ENCODE results near the gene CMSS1.

DNA sequence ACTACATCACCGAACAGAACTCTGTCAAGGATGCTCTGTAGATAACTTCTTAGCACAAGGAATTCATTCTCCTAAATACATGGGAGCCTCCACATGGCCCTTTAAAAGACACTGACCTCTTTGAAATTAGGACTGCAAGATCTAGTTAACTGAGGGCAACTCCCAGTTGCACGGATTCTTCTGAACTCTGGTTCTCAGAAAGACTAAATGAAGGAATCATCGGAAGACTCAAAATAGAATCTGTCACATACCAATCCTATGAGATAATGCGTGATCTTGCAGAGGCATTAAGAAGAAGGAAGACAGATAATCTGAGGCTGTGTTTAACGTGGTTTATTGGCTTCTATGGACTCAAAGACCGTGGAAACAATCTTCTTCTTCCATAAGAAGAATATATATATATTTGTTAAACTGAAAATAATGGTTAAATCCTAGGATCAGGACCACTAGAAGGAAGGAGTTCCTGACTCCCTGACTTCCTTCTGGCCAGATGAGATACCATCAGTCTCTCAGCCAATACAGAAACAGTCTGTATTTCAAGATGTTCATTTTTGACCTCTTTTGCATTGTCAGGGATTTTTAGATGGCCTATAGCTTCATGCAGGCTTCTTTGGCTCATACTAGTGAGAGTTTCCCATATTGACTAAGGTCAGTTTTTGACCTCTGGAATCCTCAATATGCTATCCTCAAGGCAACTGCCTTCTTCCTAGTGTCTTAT is 409.2 kb downstream of the CMSS1 start:
- no peak for TF ChIP-seq EP300 (conservative IDR thresholded peaks at IDR 0.05; ENCODE audit: poor library complexity, severe bottlenecking)
- TF ChIP-seq POLR2AphosphoS5 (IDR thresholded peaks at IDR 0.05) = no peak
- TF ChIP-seq EZH2 (IDR thresholded peaks at IDR 0.05; ENCODE audit: borderline replicate concordance, insufficient read depth, low read length, poor library complexity, severe bottlenecking) = no peak
- TF ChIP-seq, protein P1, sequence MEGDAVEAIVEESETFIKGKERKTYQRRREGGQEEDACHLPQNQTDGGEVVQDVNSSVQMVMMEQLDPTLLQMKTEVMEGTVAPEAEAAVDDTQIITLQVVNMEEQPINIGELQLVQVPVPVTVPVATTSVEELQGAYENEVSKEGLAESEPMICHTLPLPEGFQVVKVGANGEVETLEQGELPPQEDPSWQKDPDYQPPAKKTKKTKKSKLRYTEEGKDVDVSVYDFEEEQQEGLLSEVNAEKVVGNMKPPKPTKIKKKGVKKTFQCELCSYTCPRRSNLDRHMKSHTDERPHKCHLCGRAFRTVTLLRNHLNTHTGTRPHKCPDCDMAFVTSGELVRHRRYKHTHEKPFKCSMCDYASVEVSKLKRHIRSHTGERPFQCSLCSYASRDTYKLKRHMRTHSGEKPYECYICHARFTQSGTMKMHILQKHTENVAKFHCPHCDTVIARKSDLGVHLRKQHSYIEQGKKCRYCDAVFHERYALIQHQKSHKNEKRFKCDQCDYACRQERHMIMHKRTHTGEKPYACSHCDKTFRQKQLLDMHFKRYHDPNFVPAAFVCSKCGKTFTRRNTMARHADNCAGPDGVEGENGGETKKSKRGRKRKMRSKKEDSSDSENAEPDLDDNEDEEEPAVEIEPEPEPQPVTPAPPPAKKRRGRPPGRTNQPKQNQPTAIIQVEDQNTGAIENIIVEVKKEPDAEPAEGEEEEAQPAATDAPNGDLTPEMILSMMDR (IDR thresholded peaks at IDR 0.05; ENCODE audit: poor library complexity, severe bottlenecking) = no peak
- TF ChIP-seq, protein P2, sequence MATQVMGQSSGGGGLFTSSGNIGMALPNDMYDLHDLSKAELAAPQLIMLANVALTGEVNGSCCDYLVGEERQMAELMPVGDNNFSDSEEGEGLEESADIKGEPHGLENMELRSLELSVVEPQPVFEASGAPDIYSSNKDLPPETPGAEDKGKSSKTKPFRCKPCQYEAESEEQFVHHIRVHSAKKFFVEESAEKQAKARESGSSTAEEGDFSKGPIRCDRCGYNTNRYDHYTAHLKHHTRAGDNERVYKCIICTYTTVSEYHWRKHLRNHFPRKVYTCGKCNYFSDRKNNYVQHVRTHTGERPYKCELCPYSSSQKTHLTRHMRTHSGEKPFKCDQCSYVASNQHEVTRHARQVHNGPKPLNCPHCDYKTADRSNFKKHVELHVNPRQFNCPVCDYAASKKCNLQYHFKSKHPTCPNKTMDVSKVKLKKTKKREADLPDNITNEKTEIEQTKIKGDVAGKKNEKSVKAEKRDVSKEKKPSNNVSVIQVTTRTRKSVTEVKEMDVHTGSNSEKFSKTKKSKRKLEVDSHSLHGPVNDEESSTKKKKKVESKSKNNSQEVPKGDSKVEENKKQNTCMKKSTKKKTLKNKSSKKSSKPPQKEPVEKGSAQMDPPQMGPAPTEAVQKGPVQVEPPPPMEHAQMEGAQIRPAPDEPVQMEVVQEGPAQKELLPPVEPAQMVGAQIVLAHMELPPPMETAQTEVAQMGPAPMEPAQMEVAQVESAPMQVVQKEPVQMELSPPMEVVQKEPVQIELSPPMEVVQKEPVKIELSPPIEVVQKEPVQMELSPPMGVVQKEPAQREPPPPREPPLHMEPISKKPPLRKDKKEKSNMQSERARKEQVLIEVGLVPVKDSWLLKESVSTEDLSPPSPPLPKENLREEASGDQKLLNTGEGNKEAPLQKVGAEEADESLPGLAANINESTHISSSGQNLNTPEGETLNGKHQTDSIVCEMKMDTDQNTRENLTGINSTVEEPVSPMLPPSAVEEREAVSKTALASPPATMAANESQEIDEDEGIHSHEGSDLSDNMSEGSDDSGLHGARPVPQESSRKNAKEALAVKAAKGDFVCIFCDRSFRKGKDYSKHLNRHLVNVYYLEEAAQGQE (IDR thresholded peaks at IDR 0.05; ENCODE audit: borderline replicate concordance) = no peak
- TF ChIP-seq MXI1 (conservative IDR thresholded peaks at IDR 0.05; ENCODE audit: poor library complexity, severe bottlenecking) = no peak
- no peak for TF ChIP-seq TAF1 (IDR thresholded peaks at IDR 0.05; ENCODE audit: low read depth)
